Retinal pigment epithelial cell (primary cell): Measurements from ENCODE around the gene MC1R.

Source experiments
- DNase-seq: peaks from one replicate; pipeline ENCODE4 v3.0.0-alpha.2; 2010; ENCODE audit warnings: low read depth
- H3K4me3 ChIP-seq: 2 replicates; pipeline ENCODE4 v1.5.1; 2011; ENCODE audit warnings: mild to moderate bottlenecking, low read length, control low read depth, moderate library complexity
- CTCF ChIP-seq: conservative IDR thresholded peaks from 2 replicates; pipeline ENCODE4 v1.5.1; 2011; ENCODE audit warnings: low read depth, low read length, control low read depth, inconsistent platforms

Gene MC1R

GRCh38 chr16:89905511-89906139 lies 13.0 kb upstream of the MC1R start:
- no peak overlapping the region for H3K4me3 ChIP-seq
- no peak for TF ChIP-seq CTCF
- DNase-seq, result no peak

- peak; percentile 57 for DNase-seq
- TF ChIP-seq CTCF, result peak; percentile 4
- no peak overlapping the region for H3K4me3 ChIP-seq
Observed at GRCh38 chr16:89906140-89907025, 12.3 kb upstream of the MC1R start.

GRCh38 chr16:89907055-89907814 lies 11.4 kb upstream of the MC1R start:
- H3K4me3 ChIP-seq, result no peak overlapping the region
- no peak for TF ChIP-seq CTCF
- no peak for DNase-seq

- H3K4me3 ChIP-seq, result no peak overlapping the region
- DNase-seq, result no peak
- TF ChIP-seq CTCF, result no peak
Observed at GRCh38 chr16:89908236-89908635, 10.4 kb upstream of the MC1R start.

GRCh38 chr16:89909777-89910716 lies 8.6 kb upstream of the MC1R start:
- H3K4me3 ChIP-seq, result no peak overlapping the region
- peak; percentile 93 for TF ChIP-seq CTCF
- no peak for DNase-seq

GRCh38 chr16:89910717-89911354 lies 7.8 kb upstream of the MC1R start:
- no peak for TF ChIP-seq CTCF
- no peak for DNase-seq
- no peak overlapping the region for H3K4me3 ChIP-seq
